GM04503 (cell line): Measurements from ENCODE around the gene ANKRD36B.
"Not testable (repeated sequence)": the region's sequence is repeated elsewhere in the genome, so short reads cannot be mapped to it uniquely, and the experiment has no call there.

Experiments used
- DNase-seq: peaks from one replicate; pipeline ENCODE4 v3.0.0-alpha.2; 2012; ENCODE audit warnings: low read depth

ANKRD36B gene

DNA sequence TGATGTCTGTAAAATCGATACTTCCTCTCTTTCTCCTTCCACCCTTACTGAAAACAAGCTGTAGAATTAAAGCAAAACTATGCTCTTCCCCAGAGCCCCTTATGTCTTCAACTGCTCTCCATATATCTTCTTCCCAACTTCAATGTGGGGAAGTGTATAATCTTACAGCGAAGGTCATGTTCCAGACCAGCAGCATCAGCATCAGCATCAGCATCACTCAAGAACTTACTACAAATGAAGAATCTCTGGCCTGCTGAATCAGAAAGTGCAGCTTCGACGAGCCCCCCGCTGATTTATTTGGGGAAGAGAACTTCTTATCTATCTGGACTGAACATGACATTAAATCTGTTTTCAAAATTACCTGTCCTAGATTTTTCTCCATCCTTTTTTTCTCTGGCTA lies 40.6 kb downstream of the ANKRD36B start:
- not testable (repeated sequence) for DNase-seq

DNA sequence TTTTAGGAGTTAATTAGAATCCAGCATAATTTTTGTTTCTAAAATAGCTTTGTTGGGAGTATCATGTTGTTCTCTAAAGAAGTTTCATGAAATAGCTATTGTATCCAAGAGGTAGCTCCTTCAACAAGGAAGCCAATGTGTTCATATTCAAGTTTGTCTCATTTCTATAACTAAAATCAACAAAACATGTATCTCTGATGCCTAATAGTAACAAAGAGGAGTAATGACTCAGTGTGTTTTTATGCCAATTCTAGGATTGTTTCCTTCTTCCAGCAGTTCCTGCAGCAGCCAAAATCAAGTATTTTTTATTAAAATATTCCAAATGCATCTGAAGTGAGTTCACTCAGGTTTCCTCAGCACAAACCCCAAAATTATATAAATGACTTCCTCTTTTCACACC lies 41.1 kb downstream of the ANKRD36B start:
- not testable (repeated sequence) for DNase-seq

DNA sequence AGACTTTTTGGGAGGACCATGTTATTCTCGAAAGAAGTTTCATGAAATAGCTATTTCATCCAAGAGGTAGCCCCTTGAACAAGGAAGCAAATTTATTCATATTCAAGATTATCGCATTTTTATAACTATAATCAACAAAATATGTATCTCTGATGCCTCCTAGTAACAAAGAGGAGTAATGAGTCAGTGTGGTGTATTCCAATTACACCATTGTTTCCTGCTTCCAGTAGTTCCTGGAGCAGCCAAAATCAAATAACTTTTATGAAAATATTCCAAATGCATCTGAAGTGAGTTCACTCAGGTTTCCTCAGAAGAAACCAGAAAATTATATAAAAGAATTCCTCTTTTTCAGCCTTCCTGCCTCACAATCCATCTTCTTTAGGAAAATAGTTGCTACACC lies 43.0 kb downstream of the ANKRD36B start:
- DNase-seq = no peak

DNA sequence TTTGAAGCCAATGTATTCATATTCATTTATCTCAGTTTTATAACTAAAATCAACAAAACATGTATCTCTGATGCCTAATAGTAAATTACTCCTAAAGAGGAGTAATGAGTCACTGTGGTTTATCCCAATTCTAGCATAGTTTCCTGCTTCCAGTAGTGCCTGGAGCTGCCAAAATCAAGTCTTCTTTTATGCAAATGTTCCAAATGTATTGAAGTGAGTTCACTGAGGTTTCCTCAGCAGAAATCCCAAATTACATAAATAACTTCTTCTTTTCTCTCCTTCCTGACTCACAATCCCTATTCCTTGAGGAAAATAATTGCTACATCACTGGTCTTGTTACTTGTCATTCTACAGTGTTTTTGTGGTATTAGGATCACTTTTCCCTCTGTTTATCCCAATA lies 44.8 kb downstream of the ANKRD36B start:
- not testable (repeated sequence) for DNase-seq

DNA sequence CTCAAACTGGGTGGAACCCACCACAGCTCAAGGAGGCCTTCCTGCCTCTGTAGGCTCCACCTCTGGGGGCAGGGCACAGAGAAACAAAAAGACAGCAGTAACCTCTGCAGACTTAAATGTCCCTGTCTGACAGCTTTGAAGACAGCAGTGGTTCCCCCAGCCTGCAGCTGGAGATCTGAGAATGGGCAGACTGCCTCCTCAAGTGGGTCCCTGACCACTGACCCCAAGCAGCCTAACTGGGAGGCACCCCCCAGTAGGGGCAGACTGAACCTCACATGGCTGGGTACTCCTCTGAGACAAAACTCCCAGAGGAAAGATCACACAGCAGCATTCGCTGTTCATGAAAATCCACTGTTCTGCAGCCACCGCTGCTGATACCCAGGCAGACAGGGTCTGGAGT lies 63.8 kb downstream of the ANKRD36B start:
- not testable (repeated sequence) for DNase-seq

DNA sequence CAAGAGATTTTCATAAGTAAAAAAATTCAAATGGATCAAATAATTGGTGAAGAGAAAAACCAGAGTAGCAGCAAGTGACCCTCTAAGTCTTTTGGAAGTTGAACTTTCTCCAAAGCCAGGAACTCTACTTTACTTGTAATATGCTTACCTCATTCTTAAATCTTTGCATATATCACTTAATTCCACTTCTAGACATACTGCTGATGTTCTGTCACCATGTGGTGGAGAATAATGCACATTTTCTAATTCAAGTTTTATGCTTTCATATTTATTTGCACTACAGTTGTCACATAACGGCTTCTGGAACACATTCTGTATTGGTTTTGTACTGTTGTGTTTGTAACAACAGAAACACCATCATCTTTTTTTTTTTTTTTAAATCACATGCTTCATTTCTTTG lies 65.9 kb downstream of the ANKRD36B start:
- not testable (repeated sequence) for DNase-seq

DNA sequence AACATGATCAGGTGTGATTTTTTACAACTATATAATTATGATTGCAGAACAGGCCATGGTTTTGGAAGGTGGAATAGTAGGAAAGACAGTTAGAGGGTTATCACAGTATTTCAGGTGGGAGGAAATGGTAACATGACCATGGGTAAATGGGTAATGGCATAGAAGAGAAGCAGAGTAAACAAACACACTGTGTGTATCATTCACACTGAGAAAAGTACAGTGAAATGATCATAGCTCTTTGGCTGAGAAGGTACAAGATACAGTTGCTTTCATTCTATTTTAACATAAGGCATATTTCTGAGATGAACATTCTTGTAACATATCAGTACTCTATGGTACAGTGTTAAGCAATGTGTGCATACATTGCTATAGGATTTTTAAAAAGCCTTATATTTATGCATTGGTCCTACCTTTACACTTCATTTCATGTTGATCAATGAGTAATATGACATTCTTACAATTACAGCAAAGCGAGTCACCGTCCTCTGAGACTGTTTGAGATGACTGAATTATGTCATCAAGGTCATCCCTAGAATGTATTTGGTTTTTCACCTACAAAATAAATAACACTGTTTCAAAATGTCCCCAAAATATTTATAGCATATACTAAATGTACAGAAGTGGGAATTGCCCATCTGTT lies 66.6 kb downstream of the ANKRD36B start:
- DNase-seq = not testable (repeated sequence)

DNA sequence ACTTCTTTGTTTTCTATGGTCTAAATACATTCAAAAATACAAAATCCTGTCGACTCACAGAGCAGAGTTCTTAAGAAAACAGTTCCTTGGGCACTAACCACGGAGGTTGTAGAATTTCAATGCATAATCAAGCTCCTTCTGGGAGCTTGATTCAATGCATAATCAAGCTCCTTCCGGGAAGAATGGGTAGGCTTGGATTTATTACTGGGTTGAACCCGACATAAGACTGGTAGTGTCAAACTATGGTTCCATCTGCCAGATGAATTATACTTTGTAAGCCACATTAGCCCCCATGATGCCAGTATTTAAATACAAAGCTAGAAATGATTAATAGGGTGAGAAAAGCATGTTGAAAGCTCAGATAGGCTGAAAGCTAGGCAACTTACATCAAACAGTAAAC lies 94.0 kb downstream of the ANKRD36B start:
- DNase-seq = not testable (repeated sequence)

DNA sequence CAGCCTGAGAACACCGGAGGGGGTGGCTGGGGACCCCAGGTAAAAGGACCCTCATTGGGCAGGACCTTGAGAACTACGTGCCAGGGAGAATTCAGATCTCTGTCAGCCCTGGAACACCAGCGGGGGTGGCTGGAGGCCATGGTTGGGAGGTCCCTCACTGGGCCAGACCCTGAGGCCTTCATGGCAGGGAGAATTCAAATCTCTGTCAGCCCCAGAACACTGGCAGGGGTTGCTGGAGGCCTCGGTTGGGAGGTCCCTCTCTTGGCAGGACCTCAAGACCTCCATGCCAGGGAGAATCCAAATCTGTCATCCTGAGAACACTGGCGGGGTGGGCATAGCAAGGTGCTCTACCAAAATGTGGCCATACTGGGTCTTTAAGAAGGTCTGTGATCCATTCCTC lies 99.5 kb downstream of the ANKRD36B start:
- DNase-seq = not testable (repeated sequence)
